Spleen (tissue), 11 donors: ENCODE measurements around the gene FGF18. TPM values are rescaled to one million over a fixed set of nuclear protein-coding genes. Genes with fewer than 3 reads are reported as not detected.

Experiments
- DNase-seq: peaks from one replicate; pipeline ENCODE4 v3.0.0-alpha.2; 2020
- H3K27ac ChIP-seq, 8 donors: fragments of 200-600 bp; sonication (generic) in 7 of 8; 1 replicate in 4 of 8; 2 replicates in 4 of 8; pipeline versions ENCODE4 v1.5.0 to v1.8.0; 2016 to 2021; ENCODE audit warnings: inconsistent platforms in 4 of 8, mild to moderate bottlenecking in 4 of 8, moderate library complexity in 1 of 8
- H3K27me3 ChIP-seq, 7 donors: fragments of 200-600 bp; sonication (generic) in 6 of 7; replicated peaks in 1 of 7; 1 replicate in 4 of 7; 2 replicates in 3 of 7; pipeline versions ENCODE4 v1.5.0 to v1.8.0; 2016 to 2021; ENCODE audit warnings: inconsistent platforms in 3 of 7, mild to moderate bottlenecking in 1 of 7
- H3K36me3 ChIP-seq, 6 donors: fragments of 200-600 bp; sonication (generic) in 5 of 6; 1 replicate in 4 of 6; 2 replicates in 2 of 6; pipeline versions ENCODE4 v1.5.0 to v1.8.0; 2016 to 2021; ENCODE audit warnings: inconsistent platforms in 2 of 6
- H3K4me1 ChIP-seq, 6 donors: fragments of 200-600 bp; sonication (generic) in 5 of 6; 1 replicate in 3 of 6; 2 replicates in 3 of 6; pipeline versions ENCODE4 v1.5.0 to v1.8.0; 2016 to 2021; ENCODE audit warnings: inconsistent platforms in 3 of 6
- H3K4me3 ChIP-seq, 8 donors: fragments of 200-600 bp; sonication (generic) in 7 of 8; 1 replicate in 4 of 8; 2 replicates in 4 of 8; pipeline versions ENCODE4 v1.5.0 to v1.8.0; 2016 to 2021; ENCODE audit warnings: inconsistent platforms in 4 of 8, mild to moderate bottlenecking in 4 of 8, moderate library complexity in 2 of 8
- H3K9me3 ChIP-seq, 8 donors: fragments of 200-600 bp; sonication (generic) in 7 of 8; 1 replicate in 4 of 8; 2 replicates in 4 of 8; pipeline versions ENCODE4 v1.5.0 to v1.8.0; 2016 to 2021; ENCODE audit warnings: inconsistent platforms in 4 of 8
- CTCF ChIP-seq, 11 experiments: fragments of 200-600 bp in 7 of 11; fragments of 450-650 bp in 4 of 11; sonication (generic) in 4 of 11; IDR thresholded peaks in 8 of 11; conservative IDR thresholded peaks in 3 of 11; 1 replicate in 7 of 11; 2 replicates in 4 of 11; pipeline versions ENCODE4 v1.4.0 to v1.8.0; 2016 to 2021; ENCODE audit warnings: antibody characterized with exemption in 11 of 11, inconsistent platforms in 4 of 11, mild to moderate bottlenecking in 1 of 11
- POLR2A ChIP-seq, 3 donors: fragments of 450-650 bp; IDR thresholded peaks; one replicate each; pipeline ENCODE4 v1.5.1; 2017; ENCODE audit warnings: antibody characterized with exemption in 3 of 3, mild to moderate bottlenecking in 1 of 3
- POLR2AphosphoS5 ChIP-seq, 3 donors: sonication (generic); formaldehyde crosslinking; IDR thresholded peaks; one replicate each; pipeline ENCODE4 v1.5.1; 2017; ENCODE audit warnings: antibody characterized with exemption in 3 of 3
- WGBS, 5 donors: extraction: QIAGEN DNeasy Blood & Tissue Kit in 3 of 5; methylation state at CpG; one replicate each; pipeline versions ENCODE4 v1.1.5 to v1.1.7; 2013 to 2018; 5-methylcytosine and 5-hydroxymethylcytosine counted together
- intact Hi-C: fragments of 100-400 bp; cut with DNase I; formaldehyde crosslinking; loops from one replicate; pipeline ENCODE4 v1.15.0; 2023; ENCODE audit warnings: low total_unique reads
- polyA plus RNA-seq, 3 donors: library from polyadenylated mRNA; stranded (reverse); fragments of 200-250 nt; gene quantifications; one replicate each; pipeline ENCODE4 v1.2.1, GENCODE V29; 2013
- total RNA-seq, 7 donors: library from RNA; depleted of rRNA in 3 of 7; stranded (reverse); fragments of >200 nt in 3 of 7; fragmentation: NEBNext Ultra II Directional in 4 of 7; extraction: Animal tissue kit (Norgen Biotek cat#: 25700) in 4 of 7; gene quantifications; one replicate each; pipeline versions ENCODE4 v1.1.0 to v1.2.1, GENCODE V29; 2016 to 2021
- donor health status: healthy with polysubstance abuse.
- donor health status: DM: no; HTN: no; CAD: no; lungs with moderate emphysema.
- donor health status: DM: no; HTN: no; CAD: no.
- donor health status: Bipolar disorder and iron deficiency.
- donor health status: healthy.
- donor health status: DM: no; HTN: no; CAD: no.
- donor health status: DM: yes; HTN: yes; CAD: no.

FGF18 gene
- total and polyA plus RNA-seq, 10 donors: 0.22 to 0.74 (median 0.33) TPM; not detected in 1

GRCh38 chr5:171469326-171469725 is 49.9 kb downstream of the FGF18 start:
- TF ChIP-seq POLR2A (IDR thresholded peaks at IDR 0.05) (no peak), CTCF (IDR thresholded peaks at IDR 0.05 in 8 of 11, conservative IDR thresholded peaks at IDR 0.05 in 3 of 11) (no peak), POLR2AphosphoS5 (IDR thresholded peaks at IDR 0.05) (no peak)
- Histone ChIP-seq H3K36me3 (no peaks in the 10 kb centered on the region), H3K4me1 (no peaks in the 10 kb centered on the region), H3K4me3 (no peak overlapping the region), H3K27me3 (peaks cover 0 to 5% (median 0%) of the 10 kb centered on the region in 7 donors), H3K9me3 (peaks cover 0 to 8% (median 0%) of the 10 kb centered on the region in 8 donors), H3K27ac (no peak overlapping the region)
- no peak for DNase-seq
- intact Hi-C loops: no loop called here
- WGBS, 5 donors: 65 to 78% (median 73%) methylated on average over 4 of the region's 4 CpGs

GRCh38 chr5:171470420-171470819 is 51.0 kb downstream of the FGF18 start:
- DNase-seq: no peak
- no peaks in the 10 kb centered on the region for H3K4me1 ChIP-seq
- peaks cover 0 to 8% (median 0%) of the 10 kb centered on the region in 8 donors for H3K9me3 ChIP-seq
- intact Hi-C loops: no loop called here
- peaks cover 0 to 5% (median 0%) of the 10 kb centered on the region in 7 donors for H3K27me3 ChIP-seq
- H3K36me3 ChIP-seq: no peaks in the 10 kb centered on the region
- H3K4me3 ChIP-seq: no peak overlapping the region
- TF ChIP-seq CTCF (IDR thresholded peaks at IDR 0.05 in 8 of 11, conservative IDR thresholded peaks at IDR 0.05 in 3 of 11): no peak
- no peak for TF ChIP-seq POLR2AphosphoS5 (IDR thresholded peaks at IDR 0.05)
- TF ChIP-seq POLR2A (IDR thresholded peaks at IDR 0.05): no peak
- no peak overlapping the region for H3K27ac ChIP-seq
- 89 to 98% (median 95%) methylated on average over 15 of the region's 15 CpGs for WGBS, 5 donors

- WGBS, 5 donors: 89 to 96% (median 94%) methylated on average over 16 of the region's 16 CpGs
- DNase-seq: no peak
These were observed 54.9 kb downstream of the FGF18 start for GRCh38 chr5:171474230-171474813.

More at GRCh38 chr5:171474230-171474813, 54.9 kb downstream of the FGF18 start:
- Histone ChIP-seq H3K9me3 (peaks cover 0 to 8% (median 0%) of the 10 kb centered on the region in 8 donors), H3K27me3 (peaks cover 0 to 7% (median 0%) of the 10 kb centered on the region in 7 donors), H3K27ac (no peak overlapping the region), H3K4me3 (no peak overlapping the region), H3K4me1 (peaks cover 0 to 1% (median 0%) of the 10 kb centered on the region in 6 donors), H3K36me3 (no peaks in the 10 kb centered on the region)
- TF ChIP-seq POLR2AphosphoS5 (IDR thresholded peaks at IDR 0.05): no peak
- TF ChIP-seq POLR2A (IDR thresholded peaks at IDR 0.05): no peak
- no peak for TF ChIP-seq CTCF (IDR thresholded peaks at IDR 0.05 in 8 of 11, conservative IDR thresholded peaks at IDR 0.05 in 3 of 11)
- intact Hi-C loops: no loop called here
